ENCODE results near the gene SH3PXD2A.

SH3PXD2A gene

DNA sequence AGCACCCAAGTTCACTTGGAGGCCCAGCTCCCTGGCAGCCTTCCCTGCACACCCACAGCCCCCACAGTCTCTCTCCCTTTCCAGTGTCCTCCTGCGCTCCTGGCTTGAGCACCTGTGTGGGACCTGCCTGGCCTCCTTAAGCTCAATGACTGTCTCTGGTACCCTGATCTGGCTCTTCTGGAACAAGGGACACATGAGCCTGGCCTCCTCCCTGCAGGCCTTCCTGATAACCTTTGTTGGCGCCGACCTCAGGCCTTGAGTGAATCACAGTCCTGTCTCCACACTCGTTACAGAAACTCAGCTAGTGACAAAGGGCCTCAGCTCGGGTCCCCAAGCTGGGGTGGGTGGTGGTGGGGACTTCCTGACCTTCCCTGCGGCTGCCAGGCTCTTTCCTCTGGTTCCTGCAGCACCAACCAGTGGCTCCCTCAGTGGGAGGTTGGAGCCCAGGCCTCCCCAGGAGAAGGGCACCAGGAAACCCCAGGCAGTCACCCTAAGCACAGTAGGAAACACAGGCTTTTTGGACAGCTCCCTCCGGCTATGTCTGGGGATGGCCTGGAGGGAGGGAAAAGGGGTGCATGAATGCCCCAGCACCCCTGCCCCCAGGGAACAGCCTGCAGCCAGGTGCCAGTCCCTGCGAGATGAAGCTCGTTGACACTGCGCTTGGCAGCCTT lies 147.3 kb downstream of the SH3PXD2A start:
- WGBS (ENCODE audit: extremely low coverage, insufficient coverage, low lambda C conversion rate), result no CpG with 5 or more reads among the region's 10 CpGs
- no peak overlapping the region for H2BK120ac ChIP-seq (ENCODE audit: low read depth, low read length)
- H4K5ac ChIP-seq (ENCODE audit: low read length), result no peak overlapping the region
- no peak overlapping the region for H3K4me2 ChIP-seq (ENCODE audit: low read length)
- H3K27me3 ChIP-seq (ENCODE audit: insufficient read depth, low read length, poor library complexity), result no peaks in the 10 kb centered on the region
- no peak overlapping the region for H3K4ac ChIP-seq (ENCODE audit: low read depth, low read length)
- H2BK15ac ChIP-seq (replicated peaks; ENCODE audit: low read depth), result no peak overlapping the region
- no peak overlapping the region for H4K8ac ChIP-seq (ENCODE audit: low read depth, low read length)
- H3K9ac ChIP-seq (ENCODE audit: low read length), result no peak overlapping the region
- H3K56ac ChIP-seq (ENCODE audit: low read length), result no peak overlapping the region
- H3K36me3 ChIP-seq (ENCODE audit: control insufficient read depth, insufficient read depth, low read length), result no peaks in the 10 kb centered on the region
- H2BK5ac ChIP-seq (ENCODE audit: low read length), result no peak overlapping the region
- H3K27ac ChIP-seq (ENCODE audit: low read depth, low read length), result no peak overlapping the region
- no peaks in the 10 kb centered on the region for H3K4me1 ChIP-seq (ENCODE audit: control insufficient read depth, low read depth, low read length)
- no peak for DNase-seq
- no peaks in the 10 kb centered on the region for H3K79me2 ChIP-seq (ENCODE audit: control insufficient read depth, insufficient read depth, low read length)
- no peak overlapping the region for H3K4me3 ChIP-seq (ENCODE audit: low read length)
- H3K79me1 ChIP-seq (ENCODE audit: low read length), result no peaks in the 10 kb centered on the region
- no peak overlapping the region for H2AK5ac ChIP-seq (ENCODE audit: low read length)
- no peak overlapping the region for H3K18ac ChIP-seq (ENCODE audit: low read length)
- no peak overlapping the region for H3K23ac ChIP-seq (ENCODE audit: low read length)

DNA sequence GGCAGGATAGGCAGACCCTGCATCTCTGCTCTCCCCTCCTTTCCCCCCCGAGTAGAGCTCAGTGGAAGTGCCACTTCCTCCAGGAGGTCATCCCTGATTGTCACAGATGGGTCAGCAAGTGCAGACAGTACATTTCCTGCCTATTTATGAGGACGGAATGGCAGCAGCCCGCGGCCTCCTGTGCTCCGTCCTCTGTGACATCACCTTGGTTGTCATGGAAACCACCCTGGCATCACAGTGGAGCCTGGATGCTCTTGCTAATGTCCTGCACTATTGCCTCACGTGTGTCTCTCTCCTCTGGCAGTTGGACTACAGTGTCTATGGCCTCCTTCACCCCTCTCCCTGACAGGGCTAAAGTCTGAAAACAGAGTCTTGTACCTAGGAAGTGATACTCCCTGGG lies 148.6 kb downstream of the SH3PXD2A start:
- no peak overlapping the region for H3K4me2 ChIP-seq (ENCODE audit: low read length)
- no peak overlapping the region for H3K9ac ChIP-seq (ENCODE audit: low read length)
- WGBS (ENCODE audit: extremely low coverage, insufficient coverage, low lambda C conversion rate), result no CpG with 5 or more reads among the region's 6 CpGs
- no peaks in the 10 kb centered on the region for H3K79me2 ChIP-seq (ENCODE audit: control insufficient read depth, insufficient read depth, low read length)
- no peaks in the 10 kb centered on the region for H3K27me3 ChIP-seq (ENCODE audit: insufficient read depth, low read length, poor library complexity)
- H2BK120ac ChIP-seq (ENCODE audit: low read depth, low read length), result no peak overlapping the region
- H4K5ac ChIP-seq (ENCODE audit: low read length), result no peak overlapping the region
- H3K56ac ChIP-seq (ENCODE audit: low read length), result no peak overlapping the region
- H3K23ac ChIP-seq (ENCODE audit: low read length), result no peak overlapping the region
- no peak overlapping the region for H3K27ac ChIP-seq (ENCODE audit: low read depth, low read length)
- no peak overlapping the region for H3K4ac ChIP-seq (ENCODE audit: low read depth, low read length)
- H3K79me1 ChIP-seq (ENCODE audit: low read length), result no peaks in the 10 kb centered on the region
- no peak overlapping the region for H4K8ac ChIP-seq (ENCODE audit: low read depth, low read length)
- no peaks in the 10 kb centered on the region for H3K36me3 ChIP-seq (ENCODE audit: control insufficient read depth, insufficient read depth, low read length)
- no peak for DNase-seq
- no peaks in the 10 kb centered on the region for H3K4me1 ChIP-seq (ENCODE audit: control insufficient read depth, low read depth, low read length)
- no peak overlapping the region for H3K18ac ChIP-seq (ENCODE audit: low read length)
- no peak overlapping the region for H2BK5ac ChIP-seq (ENCODE audit: low read length)
- no peak overlapping the region for H3K4me3 ChIP-seq (ENCODE audit: low read length)
- no peak overlapping the region for H2AK5ac ChIP-seq (ENCODE audit: low read length)
- H2BK15ac ChIP-seq (replicated peaks; ENCODE audit: low read depth), result no peak overlapping the region

GRCh38 chr10:103706047-103706446 lies 149.3 kb downstream of the SH3PXD2A start:
- Histone ChIP-seq H3K56ac (ENCODE audit: low read length) (no peak overlapping the region), H3K79me2 (ENCODE audit: control insufficient read depth, insufficient read depth, low read length) (no peaks in the 10 kb centered on the region), H3K23ac (ENCODE audit: low read length) (no peak overlapping the region), H3K4me2 (ENCODE audit: low read length) (no peak overlapping the region), H2BK120ac (ENCODE audit: low read depth, low read length) (no peak overlapping the region), H2AK5ac (ENCODE audit: low read length) (no peak overlapping the region), H3K9ac (ENCODE audit: low read length) (no peak overlapping the region), H2BK5ac (ENCODE audit: low read length) (no peak overlapping the region), H3K27ac (ENCODE audit: low read depth, low read length) (no peak overlapping the region), H3K4me3 (ENCODE audit: low read length) (no peak overlapping the region), H3K27me3 (ENCODE audit: insufficient read depth, low read length, poor library complexity) (no peaks in the 10 kb centered on the region), H3K36me3 (ENCODE audit: control insufficient read depth, insufficient read depth, low read length) (no peaks in the 10 kb centered on the region), H3K18ac (ENCODE audit: low read length) (no peak overlapping the region), H3K4ac (ENCODE audit: low read depth, low read length) (no peak overlapping the region), H2BK15ac (replicated peaks; ENCODE audit: low read depth) (no peak overlapping the region), H3K79me1 (ENCODE audit: low read length) (no peaks in the 10 kb centered on the region), H3K4me1 (ENCODE audit: control insufficient read depth, low read depth, low read length) (no peaks in the 10 kb centered on the region), H4K5ac (ENCODE audit: low read length) (no peak overlapping the region), H4K8ac (ENCODE audit: low read depth, low read length) (no peak overlapping the region)
- DNase-seq, result no peak
- no CpG with 5 or more reads among the region's 5 CpGs for WGBS (ENCODE audit: extremely low coverage, insufficient coverage, low lambda C conversion rate)

DNA sequence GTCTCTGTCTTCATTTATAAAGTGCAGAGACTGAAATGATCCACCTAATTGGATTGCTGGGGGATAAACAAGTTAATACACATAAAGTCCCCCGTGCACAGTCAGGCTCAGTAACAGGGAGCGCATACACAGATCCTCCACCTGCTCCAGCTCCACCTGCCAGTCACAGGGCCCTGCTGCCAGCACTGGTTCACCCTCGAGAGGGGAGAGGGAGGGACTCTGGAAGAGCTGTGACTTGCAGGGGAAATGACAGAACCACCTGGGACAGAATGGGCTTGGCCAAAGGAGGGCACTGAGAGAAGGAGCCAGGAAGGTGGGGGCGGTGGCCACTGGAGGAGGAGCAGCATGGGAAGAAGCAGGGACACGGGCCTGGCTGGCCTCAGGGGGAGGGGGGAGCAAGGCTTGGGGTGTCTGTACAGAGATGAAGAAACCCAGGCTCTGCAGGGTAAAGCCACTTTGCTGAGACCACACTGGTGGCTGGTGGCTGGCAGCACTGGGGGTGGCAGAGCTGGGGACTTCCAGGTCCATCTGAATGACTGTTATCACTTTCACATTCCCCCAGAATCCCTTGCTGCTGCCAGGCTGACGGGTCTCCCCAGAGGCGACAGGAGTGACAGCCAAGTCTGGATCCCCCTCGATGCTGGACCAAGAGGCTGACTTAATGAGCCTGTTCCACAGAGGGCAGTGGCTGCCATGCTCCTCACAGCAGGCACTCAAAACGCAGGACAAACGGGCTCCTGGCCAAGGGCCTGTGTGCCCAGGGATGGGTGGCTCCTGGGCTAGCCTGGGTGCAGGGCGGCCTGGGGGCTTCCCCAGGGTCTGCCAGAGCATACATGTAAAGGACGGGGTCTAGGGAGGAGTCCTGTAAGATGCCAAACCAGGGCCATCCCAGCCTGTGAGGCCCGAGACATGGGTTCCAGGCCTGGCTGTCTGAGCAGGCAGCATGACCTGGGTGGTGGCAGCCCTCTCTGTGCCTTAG lies 151.1 kb downstream of the SH3PXD2A start:
- DNase-seq, result no peak
- no CpG with 5 or more reads among the region's 13 CpGs for WGBS (ENCODE audit: extremely low coverage, insufficient coverage, low lambda C conversion rate)

GRCh38 chr10:103701380-103702222 lies 153.8 kb downstream of the SH3PXD2A start:
- no peaks in the 10 kb centered on the region for H3K36me3 ChIP-seq (ENCODE audit: control insufficient read depth, insufficient read depth, low read length)
- H3K4me3 ChIP-seq (ENCODE audit: low read length), result no peak overlapping the region
- H3K27ac ChIP-seq (ENCODE audit: low read depth, low read length), result no peak overlapping the region
- no peak overlapping the region for H3K4ac ChIP-seq (ENCODE audit: low read depth, low read length)
- no peak overlapping the region for H4K5ac ChIP-seq (ENCODE audit: low read length)
- no peaks in the 10 kb centered on the region for H3K27me3 ChIP-seq (ENCODE audit: insufficient read depth, low read length, poor library complexity)
- no peak overlapping the region for H3K4me2 ChIP-seq (ENCODE audit: low read length)
- no peaks in the 10 kb centered on the region for H3K79me2 ChIP-seq (ENCODE audit: control insufficient read depth, insufficient read depth, low read length)
- no peak overlapping the region for H2AK5ac ChIP-seq (ENCODE audit: low read length)
- no peak overlapping the region for H3K18ac ChIP-seq (ENCODE audit: low read length)
- WGBS (ENCODE audit: extremely low coverage, insufficient coverage, low lambda C conversion rate), result no CpG with 5 or more reads among the region's 1 CpG
- DNase-seq, result no peak
- no peaks in the 10 kb centered on the region for H3K79me1 ChIP-seq (ENCODE audit: low read length)
- H3K23ac ChIP-seq (ENCODE audit: low read length), result no peak overlapping the region
- H2BK15ac ChIP-seq (replicated peaks; ENCODE audit: low read depth), result no peak overlapping the region
- no peaks in the 10 kb centered on the region for H3K4me1 ChIP-seq (ENCODE audit: control insufficient read depth, low read depth, low read length)
- H2BK5ac ChIP-seq (ENCODE audit: low read length), result no peak overlapping the region
- H2BK120ac ChIP-seq (ENCODE audit: low read depth, low read length), result no peak overlapping the region
- no peak overlapping the region for H4K8ac ChIP-seq (ENCODE audit: low read depth, low read length)
- H3K9ac ChIP-seq (ENCODE audit: low read length), result no peak overlapping the region
- no peak overlapping the region for H3K56ac ChIP-seq (ENCODE audit: low read length)

More for the DNA sequence above, 151.1 kb downstream of the SH3PXD2A start:
- no peak overlapping the region for H2BK120ac ChIP-seq (ENCODE audit: low read depth, low read length)
- H3K18ac ChIP-seq (ENCODE audit: low read length), result no peak overlapping the region
- no peaks in the 10 kb centered on the region for H3K4me1 ChIP-seq (ENCODE audit: control insufficient read depth, low read depth, low read length)
- no peak overlapping the region for H3K56ac ChIP-seq (ENCODE audit: low read length)
- H3K27ac ChIP-seq (ENCODE audit: low read depth, low read length), result no peak overlapping the region
- no peaks in the 10 kb centered on the region for H3K79me2 ChIP-seq (ENCODE audit: control insufficient read depth, insufficient read depth, low read length)
- no peak overlapping the region for H2BK5ac ChIP-seq (ENCODE audit: low read length)
- no peak overlapping the region for H3K4ac ChIP-seq (ENCODE audit: low read depth, low read length)
- H2BK15ac ChIP-seq (replicated peaks; ENCODE audit: low read depth), result no peak overlapping the region
- H3K9ac ChIP-seq (ENCODE audit: low read length), result no peak overlapping the region
- no peaks in the 10 kb centered on the region for H3K27me3 ChIP-seq (ENCODE audit: insufficient read depth, low read length, poor library complexity)
- no peaks in the 10 kb centered on the region for H3K36me3 ChIP-seq (ENCODE audit: control insufficient read depth, insufficient read depth, low read length)
- no peak overlapping the region for H2AK5ac ChIP-seq (ENCODE audit: low read length)
- H3K23ac ChIP-seq (ENCODE audit: low read length), result no peak overlapping the region
- no peak overlapping the region for H3K4me2 ChIP-seq (ENCODE audit: low read length)
- no peak overlapping the region for H4K8ac ChIP-seq (ENCODE audit: low read depth, low read length)
- H3K4me3 ChIP-seq (ENCODE audit: low read length), result no peak overlapping the region
- H3K79me1 ChIP-seq (ENCODE audit: low read length), result no peaks in the 10 kb centered on the region
- no peak overlapping the region for H4K5ac ChIP-seq (ENCODE audit: low read length)
